Psoas muscle (tissue), 8 donors: Measurements from ENCODE around the gene PARM1. TPM values are rescaled to one million over a fixed set of nuclear protein-coding genes. Genes with fewer than 3 reads are reported as not detected.

Experiments used
- ATAC-seq, 4 donors: fragments of 200-7000 bp; cut with Tn5 transposase; one replicate each; pipeline ENCODE4 v1.9.1; 2020; ENCODE audit warnings: moderate library complexity in 3 of 4, mild to moderate bottlenecking in 2 of 4
- DNase-seq, 2 donors: peaks; one replicate each; pipeline ENCODE4 v3.0.0-alpha.2; 2020
- H3K27ac ChIP-seq: fragments of 200-600 bp; one replicate; pipeline ENCODE4 v1.8.0; 2022
- H3K27me3 ChIP-seq, 3 donors: fragments of 200-600 bp in 1 of 3; one replicate each; pipeline versions ENCODE4 v1.6.1 to v1.8.0; 2013 to 2022; ENCODE audit warnings: low read length in 2 of 3, mild to moderate bottlenecking in 2 of 3, moderate library complexity in 1 of 3; ENCODE audit not compliant: insufficient read depth in 3 of 3
- H3K36me3 ChIP-seq, 2 donors: fragments of 200-600 bp in 1 of 2; one replicate each; pipeline versions ENCODE4 v1.6.1 to v1.8.0; 2013 to 2022; ENCODE audit warnings: low read depth in 1 of 2, mild to moderate bottlenecking in 1 of 2, moderate library complexity in 1 of 2; ENCODE audit not compliant: insufficient read depth in 1 of 2
- H3K4me1 ChIP-seq: fragments of 200-600 bp; one replicate; pipeline ENCODE4 v1.8.0; 2022
- H3K4me3 ChIP-seq: fragments of 200-600 bp; one replicate; pipeline ENCODE4 v1.8.0; 2022; ENCODE audit warnings: mild to moderate bottlenecking
- H3K9me3 ChIP-seq: fragments of 200-600 bp; one replicate; pipeline ENCODE4 v1.8.0; 2022
- WGBS, 3 donors: extraction: QIAGEN DNeasy Blood & Tissue Kit; methylation state at CpG; one replicate each; pipeline versions ENCODE4 v1.1.6 to v1.1.7; 2013; 5-methylcytosine and 5-hydroxymethylcytosine counted together
- intact Hi-C, 2 donors: fragments of 100-400 bp; cut with DNase I; formaldehyde crosslinking; loops; one replicate each; pipeline versions ENCODE4 v1.11.0 to v1.14.2; 2022
- polyA plus RNA-seq, 3 donors: library from polyadenylated mRNA; stranded (reverse); fragments of 200-250 nt; gene quantifications; one replicate each; pipeline ENCODE4 v1.2.3, GENCODE V29; 2013
- total RNA-seq, 4 donors: library from RNA; stranded (reverse); fragmentation: NEBNext Ultra II Directional in 2 of 4; extraction: Animal tissue kit (Norgen Biotek cat#: 25700) in 2 of 4; gene quantifications; one replicate each; pipeline versions ENCODE4 v1.2.1 to v1.2.4, GENCODE V29; 2021 to 2023
- TF ChIP-seq, protein P1 (sequence below): fragments of 200-600 bp; IDR thresholded peaks from one replicate; pipeline ENCODE4 v1.8.0; 2022; ENCODE audit warnings: antibody characterized with exemption
- donor health status: healthy with polysubstance abuse.
- donor health status: DM: no; HTN: no; CAD: no; lungs with moderate emphysema.
- donor health status: Bipolar disorder and iron deficiency.
- donor health status: healthy.
- donor health status: DM: yes; HTN: yes; CAD: no.
- donor health status: DM: no; HTN: no; CAD: no.
- donor health status: DM: no; HTN: no; CAD: no.
- donor health status: DM: yes; HTN: yes; CAD: no.

Gene PARM1
- total and polyA plus RNA-seq, 7 donors = 1.3 to 14.5 (median 5.2) TPM

DNA sequence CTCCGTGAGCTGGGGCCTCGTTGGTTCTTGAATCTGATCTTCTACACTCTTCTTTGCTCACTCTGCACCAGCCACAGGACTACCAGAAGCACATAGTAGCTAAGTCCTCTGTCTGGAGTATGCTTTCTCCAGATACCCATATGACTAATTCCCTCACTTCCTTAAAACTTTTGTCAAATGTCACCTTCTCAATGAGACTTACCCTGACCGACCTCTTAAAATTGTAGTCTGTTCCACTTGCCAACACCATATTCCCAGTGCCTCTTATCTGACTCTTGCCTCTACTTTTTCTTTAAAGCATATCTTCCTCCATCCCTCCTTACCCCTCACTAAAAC lies 10.0 kb downstream of the PARM1 start:
- H3K27ac ChIP-seq = no peak overlapping the region
- H3K9me3 ChIP-seq = no peaks in the 10 kb centered on the region
- ATAC-seq (no peak), DNase-seq (no peak)
- intact Hi-C loops = loop anchor here in 1 of 2 donors (10.0 kb wide), 1 partner anchor 62 kb away; no protein-coding TSS in a partner anchor
- TF ChIP-seq, protein P1, sequence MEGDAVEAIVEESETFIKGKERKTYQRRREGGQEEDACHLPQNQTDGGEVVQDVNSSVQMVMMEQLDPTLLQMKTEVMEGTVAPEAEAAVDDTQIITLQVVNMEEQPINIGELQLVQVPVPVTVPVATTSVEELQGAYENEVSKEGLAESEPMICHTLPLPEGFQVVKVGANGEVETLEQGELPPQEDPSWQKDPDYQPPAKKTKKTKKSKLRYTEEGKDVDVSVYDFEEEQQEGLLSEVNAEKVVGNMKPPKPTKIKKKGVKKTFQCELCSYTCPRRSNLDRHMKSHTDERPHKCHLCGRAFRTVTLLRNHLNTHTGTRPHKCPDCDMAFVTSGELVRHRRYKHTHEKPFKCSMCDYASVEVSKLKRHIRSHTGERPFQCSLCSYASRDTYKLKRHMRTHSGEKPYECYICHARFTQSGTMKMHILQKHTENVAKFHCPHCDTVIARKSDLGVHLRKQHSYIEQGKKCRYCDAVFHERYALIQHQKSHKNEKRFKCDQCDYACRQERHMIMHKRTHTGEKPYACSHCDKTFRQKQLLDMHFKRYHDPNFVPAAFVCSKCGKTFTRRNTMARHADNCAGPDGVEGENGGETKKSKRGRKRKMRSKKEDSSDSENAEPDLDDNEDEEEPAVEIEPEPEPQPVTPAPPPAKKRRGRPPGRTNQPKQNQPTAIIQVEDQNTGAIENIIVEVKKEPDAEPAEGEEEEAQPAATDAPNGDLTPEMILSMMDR = no peak
- 89 to 95% (median 91%) methylated on average over 3 of the region's 3 CpGs for WGBS, 3 donors
- H3K4me3 ChIP-seq = no peak overlapping the region
- no peaks in the 10 kb centered on the region for H3K27me3 ChIP-seq
- peaks cover 3% of the 10 kb centered on the region for H3K4me1 ChIP-seq
- H3K36me3 ChIP-seq = no peaks in the 10 kb centered on the region

DNA sequence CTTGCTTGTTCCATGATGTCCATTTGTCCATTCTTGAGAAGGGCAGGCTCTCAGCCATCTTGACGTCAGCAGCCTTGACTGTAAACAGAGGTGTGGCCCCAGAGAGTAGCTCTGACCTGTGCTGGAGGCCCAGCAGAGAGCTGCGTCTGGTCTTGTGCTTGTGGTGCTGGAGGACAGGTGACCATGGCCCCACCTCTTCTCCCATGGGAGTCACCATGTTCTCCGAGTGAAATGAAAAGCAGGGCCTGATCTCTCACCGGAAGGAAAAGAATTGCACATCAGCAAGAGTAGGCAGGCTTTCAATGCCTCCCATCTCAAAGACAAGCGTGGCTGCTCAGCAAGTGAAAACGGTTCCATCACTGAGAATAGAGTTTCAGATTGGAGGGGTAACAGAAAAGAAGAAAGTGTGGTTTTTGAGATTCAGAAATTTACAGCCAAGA lies 11.5 kb downstream of the PARM1 start:
- peaks cover 3% of the 10 kb centered on the region for H3K4me1 ChIP-seq
- no peaks in the 10 kb centered on the region for H3K36me3 ChIP-seq
- WGBS, 3 donors = 55 to 76% (median 57%) methylated on average over 6 of the region's 6 CpGs
- H3K27me3 ChIP-seq = no peaks in the 10 kb centered on the region
- DNase-seq (no peak), ATAC-seq (no peak)
- H3K4me3 ChIP-seq = no peak overlapping the region
- no peaks in the 10 kb centered on the region for H3K9me3 ChIP-seq
- intact Hi-C loops = loop anchor here in 1 of 2 donors (10.0 kb wide), 1 partner anchor 60 kb away; no protein-coding TSS in a partner anchor
- TF ChIP-seq, protein P1 = no peak
- H3K27ac ChIP-seq = no peak overlapping the region

DNA sequence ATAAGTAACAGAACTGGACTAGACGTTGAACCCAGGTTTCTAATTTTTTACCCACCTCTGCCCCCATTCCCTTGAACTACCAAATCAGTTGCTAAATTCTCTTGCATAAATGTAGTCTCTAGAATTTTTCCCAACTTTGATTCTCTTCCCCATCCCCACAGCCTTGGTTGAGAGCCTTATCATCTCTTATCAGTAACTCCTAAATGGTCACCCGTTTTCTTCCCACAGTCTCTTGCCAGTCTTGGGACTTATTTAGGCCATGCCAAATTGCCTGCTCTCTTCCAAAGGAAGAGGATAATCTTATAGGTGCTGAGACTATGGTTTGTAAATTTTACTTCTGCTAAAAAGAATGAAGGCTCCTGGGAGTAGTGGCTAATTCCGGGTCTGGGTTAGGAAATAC lies 13.3 kb downstream of the PARM1 start:
- Histone ChIP-seq H3K36me3 (no peaks in the 10 kb centered on the region), H3K4me1 (peaks cover 3% of the 10 kb centered on the region), H3K27me3 (no peaks in the 10 kb centered on the region), H3K9me3 (no peaks in the 10 kb centered on the region), H3K4me3 (no peak overlapping the region), H3K27ac (no peak overlapping the region)
- TF ChIP-seq, protein P1 = no peak
- 84 to 88% (median 85%) methylated on average over 3 of the region's 3 CpGs for WGBS, 3 donors
- ATAC-seq = no peak
- intact Hi-C loops = loop anchor here in 1 of 2 donors (10.0 kb wide), 1 partner anchor 59 kb away; no protein-coding TSS in a partner anchor
- no peak for DNase-seq

DNA sequence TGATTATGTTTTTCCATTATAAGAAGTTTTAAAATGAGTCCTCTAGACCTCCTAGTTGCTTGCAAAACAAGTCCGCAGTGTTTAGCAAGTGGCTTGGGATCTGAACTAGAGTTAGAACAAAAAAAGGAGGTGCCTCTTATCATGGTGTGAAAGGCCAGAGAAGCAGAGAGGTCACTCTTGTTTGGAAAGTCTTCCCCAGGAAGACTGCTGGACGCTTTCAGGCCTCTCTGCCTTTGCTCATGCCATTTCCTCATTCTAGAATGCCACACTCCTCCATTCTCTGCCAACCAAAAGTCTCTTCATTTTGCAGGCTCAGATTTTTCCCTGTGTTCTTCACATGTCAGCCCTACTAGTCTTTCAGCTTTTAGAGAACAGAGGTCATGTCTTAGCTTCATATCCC lies 14.9 kb downstream of the PARM1 start:
- TF ChIP-seq, protein P1 = no peak
- no peak overlapping the region for H3K4me3 ChIP-seq
- H3K4me1 ChIP-seq = peaks cover 6% of the 10 kb centered on the region
- no peak overlapping the region for H3K27ac ChIP-seq
- ATAC-seq = no peak
- no peak for DNase-seq
- 59 to 88% (median 73%) methylated on average over 2 of the region's 2 CpGs for WGBS, 3 donors
- no peaks in the 10 kb centered on the region for H3K9me3 ChIP-seq
- intact Hi-C loops = loop anchor here in 1 of 2 donors (10.0 kb wide), 1 partner anchor 57 kb away; no protein-coding TSS in a partner anchor
- H3K27me3 ChIP-seq = no peaks in the 10 kb centered on the region
- no peaks in the 10 kb centered on the region for H3K36me3 ChIP-seq

DNA sequence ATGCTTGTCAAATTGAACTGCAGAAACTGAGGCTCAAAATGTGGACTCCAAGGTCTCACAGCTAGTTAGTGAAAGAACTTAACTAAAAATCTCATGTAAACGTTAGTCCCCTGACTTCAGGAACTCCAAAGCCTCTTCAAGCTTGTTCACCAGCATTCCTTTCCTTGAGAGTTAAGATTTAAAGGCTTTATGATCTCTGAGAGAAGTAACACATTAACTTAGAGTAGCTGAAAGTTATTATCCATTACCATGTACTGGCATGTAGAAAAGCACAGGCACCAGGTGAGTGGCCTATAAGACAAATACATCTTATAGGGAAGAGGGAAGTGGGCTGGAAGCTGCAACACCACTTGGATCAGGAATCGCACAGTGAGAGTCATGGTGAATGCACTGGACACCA lies 15.3 kb downstream of the PARM1 start:
- H3K4me3 ChIP-seq = no peak overlapping the region
- no peaks in the 10 kb centered on the region for H3K36me3 ChIP-seq
- DNase-seq (no peak), ATAC-seq (no peak)
- no peak overlapping the region for H3K27ac ChIP-seq
- TF ChIP-seq, protein P1 = no peak
- peaks cover 10% of the 10 kb centered on the region for H3K4me1 ChIP-seq
- H3K9me3 ChIP-seq = no peaks in the 10 kb centered on the region
- H3K27me3 ChIP-seq = no peaks in the 10 kb centered on the region
- intact Hi-C loops = loop anchor here in 1 of 2 donors (10.0 kb wide), 1 partner anchor 57 kb away; no protein-coding TSS in a partner anchor
- 65 to 68% (median 67%) methylated on average over 2 of the region's 2 CpGs for WGBS, 3 donors
